WTC11 (cell line): ENCODE results near the gene RESP18. TPM values are rescaled to one million over a fixed set of nuclear protein-coding genes. Genes with fewer than 3 reads are reported as not detected.

Experiments
- ATAC-seq: fragments of 200-7000 bp; cut with Tn5 transposase; 2 replicates; pipeline ENCODE4 v1.10.0; 2021; ENCODE audit warnings: mild to moderate bottlenecking, moderate library complexity
- CTCF ChIA-PET: fragments of 300-600 bp; sonication (Branson Sonifier 250); formaldehyde crosslinking; loops from one replicate; lab custom pipeline; 2021; ENCODE audit warnings: antibody characterized with exemption; lab: Charles Lee
- POLR2A ChIA-PET: fragments of 350-600 bp; sonication (Branson Sonifier 250); formaldehyde crosslinking; loops from one replicate; lab custom pipeline; 2021; ENCODE audit warnings: antibody characterized with exemption; lab: Charles Lee
- DNase-seq: peaks from one replicate; pipeline ENCODE4 v3.0.0; 2021; ENCODE audit warnings: low spot score
- H3K27ac Mint-ChIP-seq: 2 replicates; pipeline ENCODE4 v1.8.0; 2021; ENCODE audit warnings: mixed read lengths
- H3K27me3 Mint-ChIP-seq: 2 replicates; pipeline ENCODE4 v1.8.0; 2021; ENCODE audit warnings: low read depth, mild to moderate bottlenecking, moderate library complexity, mixed read lengths
- H3K36me3 Mint-ChIP-seq: 2 replicates; pipeline ENCODE4 v1.8.0; 2021; ENCODE audit warnings: mixed read lengths
- H3K4me1 Mint-ChIP-seq: 2 replicates; pipeline ENCODE4 v1.8.0; 2022; ENCODE audit warnings: mixed read lengths
- H3K4me3 Mint-ChIP-seq: 2 replicates; pipeline ENCODE4 v1.8.0; 2021; ENCODE audit warnings: mild to moderate bottlenecking, moderate library complexity, mixed read lengths
- H3K9me3 Mint-ChIP-seq: 2 replicates; pipeline ENCODE4 v1.8.0; 2021; ENCODE audit warnings: mixed read lengths
- AR ChIP-seq: fragments of 250-450 bp; sonication (Bioruptor Pico); IDR thresholded peaks from 2 replicates; pipeline ENCODE4 v1.9.0; 2021; ENCODE audit warnings: mild to moderate bottlenecking
- ARID4B ChIP-seq: sonication (generic); formaldehyde crosslinking; IDR thresholded peaks from 2 replicates; pipeline ENCODE4 v1.8.0; 2023; ENCODE audit warnings: missing genetic modification reagents, mild to moderate bottlenecking, borderline replicate concordance
- ERG ChIP-seq: fragments of 250-450 bp; sonication (Bioruptor Pico); IDR thresholded peaks from 2 replicates; pipeline ENCODE4 v1.8.0; 2021; ENCODE audit warnings: mild to moderate bottlenecking
- MAX ChIP-seq: sonication (generic); formaldehyde crosslinking; IDR thresholded peaks from 2 replicates; pipeline ENCODE4 v1.8.0; 2022; ENCODE audit warnings: mild to moderate bottlenecking, missing genetic modification reagents
- MLX ChIP-seq: sonication (generic); formaldehyde crosslinking; IDR thresholded peaks from 2 replicates; pipeline ENCODE4 v1.8.1; 2023; ENCODE audit warnings: mild to moderate bottlenecking, missing genetic modification reagents, moderate library complexity
- NFE2L1 ChIP-seq: sonication (generic); formaldehyde crosslinking; IDR thresholded peaks from 2 replicates; pipeline ENCODE4 v1.8.1; 2023; ENCODE audit warnings: missing genetic modification reagents
- NR2C2 ChIP-seq: sonication (generic); formaldehyde crosslinking; IDR thresholded peaks from 2 replicates; pipeline ENCODE4 v1.8.0; 2022; ENCODE audit warnings: mild to moderate bottlenecking, missing genetic modification reagents
- NR3C1 ChIP-seq: sonication (generic); formaldehyde crosslinking; conservative IDR thresholded peaks from 2 replicates; pipeline ENCODE4 v1.8.1; 2023; ENCODE audit warnings: low read depth, mild to moderate bottlenecking, missing genetic modification reagents
- PRDM15 ChIP-seq: sonication (generic); formaldehyde crosslinking; IDR thresholded peaks from 2 replicates; pipeline ENCODE4 v1.8.0; 2022; ENCODE audit warnings: missing genetic modification reagents
- PREB ChIP-seq: sonication (generic); formaldehyde crosslinking; IDR thresholded peaks from 2 replicates; pipeline ENCODE4 v1.8.1; 2022; ENCODE audit warnings: mild to moderate bottlenecking, missing genetic modification reagents, moderate library complexity, borderline replicate concordance
- SMAD4 ChIP-seq: sonication (generic); formaldehyde crosslinking; IDR thresholded peaks from 2 replicates; pipeline ENCODE4 v1.8.0; 2022; ENCODE audit warnings: mild to moderate bottlenecking, missing genetic modification reagents
- SOX15 ChIP-seq: fragments of 250-450 bp; sonication (Bioruptor Pico); IDR thresholded peaks from 2 replicates; pipeline ENCODE4 v1.9.0; 2021; ENCODE audit warnings: mild to moderate bottlenecking
- TCF7 ChIP-seq: sonication (generic); formaldehyde crosslinking; IDR thresholded peaks from 2 replicates; pipeline ENCODE4 v1.8.0; 2022; ENCODE audit warnings: mild to moderate bottlenecking, low read depth, missing genetic modification reagents, moderate library complexity
- TEAD4 ChIP-seq: sonication (generic); formaldehyde crosslinking; IDR thresholded peaks from 2 replicates; pipeline ENCODE4 v1.8.0; 2022; ENCODE audit warnings: mild to moderate bottlenecking, missing genetic modification reagents
- ZNF232 ChIP-seq: sonication (generic); formaldehyde crosslinking; IDR thresholded peaks from 2 replicates; pipeline ENCODE4 v1.8.0; 2022; ENCODE audit warnings: mild to moderate bottlenecking, missing genetic modification reagents
- ZNF317 ChIP-seq: sonication (generic); formaldehyde crosslinking; IDR thresholded peaks from 2 replicates; pipeline ENCODE4 v1.8.1; 2023; ENCODE audit warnings: low read depth, mild to moderate bottlenecking, moderate library complexity, missing genetic modification reagents, borderline replicate concordance
- total RNA-seq: library from RNA; stranded (reverse); gene quantifications from 3 replicates; pipeline ENCODE4 v1.2.3, GENCODE V29; 2021

Gene RESP18
- total RNA-seq, 1 experiment from 2014 or later: not detected

- H3K27me3 Mint-ChIP-seq: peaks cover 4% of the 10 kb centered on the region; the same call in 1 of the 2 replicates
- H3K4me1 Mint-ChIP-seq: peaks cover 28% of the 10 kb centered on the region
- H3K9me3 Mint-ChIP-seq: no peaks in the 10 kb centered on the region
- no peak for ATAC-seq
- CTCF ChIA-PET: interaction anchor here (6.5 kb wide), 1 partner anchor 13 kb away, joined by 158 read pairs; no protein-coding TSS in a partner anchor
- H3K36me3 Mint-ChIP-seq: peaks cover 8% of the 10 kb centered on the region; the same call in 1 of the 2 replicates
- peak overlapping the region; percentile 88 for H3K4me3 Mint-ChIP-seq
- H3K27ac Mint-ChIP-seq: no peak overlapping the region
- POLR2A ChIA-PET: interaction anchor here (0.6 to 1.5 kb wide), 2 partner anchors 55 to 138 kb away, joined by 3 to 4 read pairs; no protein-coding TSS in a partner anchor
- TF ChIP-seq TCF7 (CRISPR knock-in tag): no peak
- no peak for TF ChIP-seq ZNF232 (CRISPR knock-in tag)
- no peak for TF ChIP-seq SOX15 (CRISPR knock-in tag)
- TF ChIP-seq MLX (CRISPR knock-in tag): no peak
- no peak for TF ChIP-seq NFE2L1 (CRISPR knock-in tag)
- no peak for TF ChIP-seq PREB
- no peak for TF ChIP-seq ERG (CRISPR knock-in tag)
- TF ChIP-seq NR3C1: no peak
- no peak for TF ChIP-seq ZNF317 (CRISPR knock-in tag)
- TF ChIP-seq AR (CRISPR knock-in tag): no peak
- TF ChIP-seq TEAD4 (CRISPR knock-in tag): no peak
- no peak for TF ChIP-seq NR2C2 (CRISPR knock-in tag)
- TF ChIP-seq ARID4B (CRISPR knock-in tag): no peak
- TF ChIP-seq SMAD4 (CRISPR knock-in tag): no peak
- no peak for TF ChIP-seq PRDM15
- no peak for TF ChIP-seq MAX
- TF ChIP-seq, all 79 proteins: peak for 0
- DNase-seq: no peak
Measured at GRCh38 chr2:219280651-219281050, 51.9 kb downstream of the RESP18 start.
